ENCODE data around the gene FLAD1.
A peak's percentile ranks its signal among the peaks of the same experiment; 100 is the strongest.

Gene FLAD1

GRCh38 chr1:155005076-155006011 is 22.2 kb downstream of the FLAD1 start:
- no peak for DNase-seq

GRCh38 chr1:155006601-155007101 is 23.5 kb downstream of the FLAD1 start:
- no peak for DNase-seq

GRCh38 chr1:155007251-155007828 is 24.2 kb downstream of the FLAD1 start:
- no peak for DNase-seq

- DNase-seq: no peak
Observed at GRCh38 chr1:155008015-155008941, 25.1 kb downstream of the FLAD1 start.

GRCh38 chr1:155009221-155009711 is 26.1 kb downstream of the FLAD1 start:
- DNase-seq: no peak

GRCh38 chr1:155009742-155010141 is 26.6 kb downstream of the FLAD1 start:
- DNase-seq: no peak

GRCh38 chr1:155010211-155010918 is 27.2 kb downstream of the FLAD1 start:
- no peak for DNase-seq

- no peak for DNase-seq
Observed at GRCh38 chr1:155011004-155011416, 27.9 kb downstream of the FLAD1 start.

GRCh38 chr1:155011437-155012025 is 28.4 kb downstream of the FLAD1 start:
- DNase-seq: no peak

- DNase-seq: no peak
Observed at GRCh38 chr1:155012026-155012546, 28.9 kb downstream of the FLAD1 start.

- no peak for DNase-seq
Observed at GRCh38 chr1:155012776-155013602, 29.8 kb downstream of the FLAD1 start.

GRCh38 chr1:155013632-155014031 is 30.5 kb downstream of the FLAD1 start:
- DNase-seq: no peak

GRCh38 chr1:155014709-155015508 is 31.8 kb downstream of the FLAD1 start:
- no peak for DNase-seq

- no peak for DNase-seq
Observed at GRCh38 chr1:155015527-155016230, 32.5 kb downstream of the FLAD1 start.

- no peak for DNase-seq
Observed at GRCh38 chr1:155016231-155016831, 33.2 kb downstream of the FLAD1 start.

- DNase-seq: peak; percentile 84
Observed at GRCh38 chr1:155017041-155017945, 34.1 kb downstream of the FLAD1 start.

GRCh38 chr1:155017946-155018316 is 34.8 kb downstream of the FLAD1 start:
- DNase-seq: no peak

Data from NCI-H1048 (cell line).